GM23338 (cell line): ENCODE measurements around the gene ARPC5. TPM values are rescaled to one million over a fixed set of nuclear protein-coding genes. Genes with fewer than 3 reads are reported as not detected.
"Not testable (repeated sequence)": the region's sequence is repeated elsewhere in the genome, so short reads cannot be mapped to it uniquely, and the experiment has no call there.

ENCODE experiments used
- ATAC-seq: fragments of 200-7000 bp; cut with Tn5 transposase; 3 replicates; pipeline ENCODE4 v1.9.1; 2020
- DNase-seq: peaks from one replicate; pipeline ENCODE4 v3.0.0-alpha.2; 2015; ENCODE audit warnings: low spot score
- H2AFZ ChIP-seq: fragments of 200-600 bp; sonication (generic); 2 replicates; pipeline ENCODE4 v1.8.0; 2016; ENCODE audit warnings: antibody characterized with exemption, mild to moderate bottlenecking, moderate library complexity
- H3F3A ChIP-seq: fragments of 200-600 bp; sonication (generic); replicated peaks from 2 replicates; pipeline ENCODE4 v1.8.0; 2017; ENCODE audit warnings: antibody characterized with exemption, mixed run types, low read depth
- H3K27ac ChIP-seq: fragments of 200-600 bp; sonication (generic); 2 replicates; pipeline ENCODE4 v1.6.1; 2016; ENCODE audit warnings: low read depth
- H3K27me3 ChIP-seq: fragments of 200-600 bp; sonication (generic); 2 replicates; pipeline ENCODE4 v1.8.0; 2016; ENCODE audit warnings: mild to moderate bottlenecking, mixed run types, moderate library complexity; ENCODE audit not compliant: insufficient read depth
- H3K36me3 ChIP-seq: fragments of 200-600 bp; sonication (generic); 2 replicates; pipeline ENCODE4 v1.8.0; 2016; ENCODE audit warnings: mild to moderate bottlenecking; ENCODE audit not compliant: insufficient read depth
- H3K4me1 ChIP-seq: fragments of 200-600 bp; sonication (generic); 2 replicates; pipeline ENCODE4 v1.8.0; 2016; ENCODE audit warnings: mild to moderate bottlenecking, moderate library complexity; ENCODE audit not compliant: insufficient read depth
- H3K4me2 ChIP-seq: fragments of 200-600 bp; sonication (generic); 2 replicates; pipeline ENCODE4 v1.7.1; 2017; ENCODE audit warnings: mixed run types
- H3K4me3 ChIP-seq: fragments of 200-600 bp; sonication (generic); 2 replicates; pipeline ENCODE4 v1.6.1; 2016; ENCODE audit warnings: mixed run types
- H3K79me2 ChIP-seq: fragments of 200-600 bp; sonication (generic); replicated peaks from 2 replicates; pipeline ENCODE4 v1.8.0; 2017; ENCODE audit warnings: mild to moderate bottlenecking; ENCODE audit not compliant: insufficient read depth
- H3K9me2 ChIP-seq: fragments of 200-600 bp; sonication (generic); 2 replicates; pipeline ENCODE4 v1.8.0; 2017; ENCODE audit not compliant: insufficient read depth
- H4K20me1 ChIP-seq: fragments of 200-600 bp; sonication (generic); replicated peaks from 2 replicates; pipeline ENCODE4 v1.8.0; 2017; ENCODE audit warnings: mild to moderate bottlenecking; ENCODE audit not compliant: insufficient read depth
- H3K27ac Mint-ChIP-seq: 2 replicates; pipeline ENCODE4 v1.8.0; 2020; ENCODE audit warnings: inconsistent platforms, mild to moderate bottlenecking, moderate library complexity, mixed read lengths
- H3K27me3 Mint-ChIP-seq: 3 replicates; pipeline ENCODE4 v1.8.0; 2022; ENCODE audit warnings: low read depth, mild to moderate bottlenecking, moderate library complexity, mixed read lengths, inconsistent platforms; ENCODE audit not compliant: insufficient read depth, poor library complexity
- H3K36me3 Mint-ChIP-seq: 3 replicates; pipeline ENCODE4 v1.8.0; 2021; ENCODE audit warnings: low read depth, mild to moderate bottlenecking, inconsistent platforms, moderate library complexity, mixed read lengths
- H3K4me1 Mint-ChIP-seq: 3 replicates; pipeline ENCODE4 v1.8.0; 2020; ENCODE audit warnings: mild to moderate bottlenecking, inconsistent platforms, mixed read lengths
- H3K4me3 Mint-ChIP-seq: 3 replicates; pipeline ENCODE4 v1.8.0; 2021; ENCODE audit warnings: moderate library complexity, mild to moderate bottlenecking, inconsistent platforms, mixed read lengths
- H3K9me3 Mint-ChIP-seq: 3 replicates; pipeline ENCODE4 v1.8.0; 2020; ENCODE audit warnings: moderate library complexity, mild to moderate bottlenecking, inconsistent platforms, mixed read lengths
- CREB1 ChIP-seq: fragments of 250-450 bp; sonication (Bioruptor Pico); IDR thresholded peaks from 2 replicates; pipeline ENCODE4 v1.5.0; 2020; ENCODE audit warnings: low read depth, mild to moderate bottlenecking, moderate library complexity
- CTCF ChIP-seq, 2 experiments: fragments of 200-600 bp in 1 of 2; sonication (generic) in 1 of 2; conservative IDR thresholded peaks; 2 replicates each; pipeline versions ENCODE4 v1.5.1 to v1.6.1; 2016 to 2017; ENCODE audit warnings: antibody characterized with exemption in 2 of 2, low read depth in 2 of 2, mild to moderate bottlenecking in 2 of 2, moderate library complexity in 1 of 2
- ZNF462 ChIP-seq: fragments of 250-450 bp; sonication (Bioruptor Pico); IDR thresholded peaks from 2 replicates; pipeline ENCODE4 v1.5.0; 2020; ENCODE audit warnings: mild to moderate bottlenecking, moderate library complexity
- polyA plus RNA-seq: library from polyadenylated mRNA; unstranded; fragments of >200 nt; fragmentation: Nextera tagmentation; extraction: Ambion mirVana; gene quantifications from 2 replicates; pipeline ENCODE4 v1.2.1, GENCODE V29; 2016
- total RNA-seq: library from RNA; depleted of rRNA; stranded (reverse); fragments of >200 nt; shearing (Covaris generic); gene quantifications from 2 replicates; pipeline ENCODE4 v1.2.3, GENCODE V29; 2014

The ARPC5 gene
- total and polyA plus RNA-seq, 2 experiments from 2014 or later: 75.4 to 98.9 TPM

- peaks cover 28% of the 10 kb centered on the region for H3K36me3 Mint-ChIP-seq
Measured at GRCh38 chr1:183626236-183626635, 9.3 kb downstream of the ARPC5 start.

GRCh38 chr1:183622884-183623785, 12.4 kb downstream of the ARPC5 start:
- no peaks in the 10 kb centered on the region for H3K9me3 Mint-ChIP-seq
- no peaks in the 10 kb centered on the region for H3K9me2 ChIP-seq
- peaks cover 39% of the 10 kb centered on the region for H3K4me1 ChIP-seq
- H2AFZ ChIP-seq: no peak overlapping the region
- peaks cover 2% of the 10 kb centered on the region for H3K27me3 Mint-ChIP-seq
- peak; percentile 98 for ATAC-seq
- H3K79me2 ChIP-seq: no peaks in the 10 kb centered on the region
- H3K27ac Mint-ChIP-seq: peak overlapping the region; percentile 38
- H3K4me3 ChIP-seq: no peak overlapping the region
- peaks cover 2% of the 10 kb centered on the region for H3K36me3 Mint-ChIP-seq
- no peak overlapping the region; the same call in 1 of the 2 replicates for H3K27ac ChIP-seq
- peaks cover 37% of the 10 kb centered on the region for H3K4me1 Mint-ChIP-seq
- no peaks in the 10 kb centered on the region for H3K36me3 ChIP-seq
- TF ChIP-seq CTCF (conservative IDR thresholded peaks at IDR 0.05; ENCODE audit: low read depth in 2 of 2) (peak; percentile 97), ZNF462 (CRISPR knock-in tag) (no peak), CREB1 (CRISPR knock-in tag) (no peak)
- H4K20me1 ChIP-seq: no peaks in the 10 kb centered on the region
- no peaks in the 10 kb centered on the region for H3F3A ChIP-seq
- H3K4me3 Mint-ChIP-seq: no peak overlapping the region
- H3K27me3 ChIP-seq: no peaks in the 10 kb centered on the region
- DNase-seq: peak; percentile 78
- no peak overlapping the region for H3K4me2 ChIP-seq

More at GRCh38 chr1:183626236-183626635, 9.3 kb downstream of the ARPC5 start:
- H3K79me2 ChIP-seq, H3K4me3 Mint-ChIP-seq, H4K20me1 ChIP-seq, H3K9me2 ChIP-seq, ATAC-seq, DNase-seq, H3K4me3 ChIP-seq, H3K27ac Mint-ChIP-seq, H2AFZ ChIP-seq, H3K27me3 ChIP-seq, H3K27me3 Mint-ChIP-seq, H3K4me2 ChIP-seq, H3F3A ChIP-seq, H3K27ac ChIP-seq, H3K9me3 Mint-ChIP-seq: not testable (repeated sequence)
- Histone ChIP-seq H3K4me1 (peaks cover 14% of the 10 kb centered on the region), H3K36me3 (peaks cover 24% of the 10 kb centered on the region; the same call in 1 of the 2 replicates)
- peaks cover 16% of the 10 kb centered on the region for H3K4me1 Mint-ChIP-seq
